Germinal center (tissue), 1 donor: ENCODE data around the gene GRAMD1A.
A peak's percentile ranks its signal among the peaks of the same experiment; 100 is the strongest.
"Not testable (repeated sequence)": the region's sequence is repeated elsewhere in the genome, so short reads cannot be mapped to it uniquely, and the experiment has no call there.

ENCODE experiments used
- DNase-seq: peaks from one replicate; pipeline ENCODE4 v3.0.0; 2012; ENCODE audit warnings: mixed read lengths, low spot score

Gene GRAMD1A

GRCh38 chr19:35038623-35039512 is 38.7 kb downstream of the GRAMD1A start:
- no peak for DNase-seq

DNA sequence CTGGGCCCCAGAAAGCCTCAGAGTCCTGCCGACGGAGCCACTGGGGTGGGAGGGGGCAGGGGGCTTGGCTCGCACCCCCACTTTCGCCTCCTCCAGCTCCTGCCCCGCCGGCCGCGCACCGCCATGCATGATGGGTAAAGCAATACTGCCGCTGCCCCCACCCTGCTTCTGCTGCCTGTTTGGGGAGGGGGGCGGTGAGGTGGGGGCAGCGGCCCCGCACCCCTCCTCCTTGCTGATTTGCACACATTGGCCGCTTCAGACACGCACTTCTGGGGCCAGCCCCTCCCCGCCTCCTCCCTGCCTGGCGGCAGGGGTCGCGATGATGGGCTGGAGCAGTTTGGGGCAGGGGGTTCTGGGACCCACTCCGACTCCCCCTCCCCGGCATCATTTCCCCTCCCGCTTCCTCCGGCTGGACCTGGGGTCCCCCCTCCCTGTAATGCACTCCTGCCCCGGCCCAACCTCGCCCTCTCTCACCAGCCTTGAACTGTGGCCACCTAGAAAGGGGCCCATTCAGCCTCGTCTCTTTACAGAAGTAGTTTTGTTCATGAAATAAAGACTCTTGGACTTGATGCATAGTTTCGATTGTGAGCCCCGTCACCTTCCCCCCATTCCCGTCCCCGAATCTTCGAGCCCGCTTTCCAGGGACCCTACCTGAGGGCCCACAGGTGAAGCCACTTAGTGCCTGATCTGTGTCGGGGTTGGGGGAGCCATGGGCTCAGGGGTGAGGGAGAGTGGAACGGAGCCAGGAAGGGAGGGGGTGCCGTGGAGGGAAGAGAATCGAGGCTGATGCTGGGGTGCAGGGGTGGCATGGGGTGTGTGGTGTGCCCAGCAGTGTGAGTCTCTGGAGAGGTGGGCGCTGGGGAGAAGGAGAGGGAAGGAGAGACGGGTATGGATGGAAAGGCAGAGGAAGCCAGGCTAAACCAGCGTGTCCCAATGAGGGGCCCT is 40.0 kb downstream of the GRAMD1A start:
- no peak for DNase-seq

DNA sequence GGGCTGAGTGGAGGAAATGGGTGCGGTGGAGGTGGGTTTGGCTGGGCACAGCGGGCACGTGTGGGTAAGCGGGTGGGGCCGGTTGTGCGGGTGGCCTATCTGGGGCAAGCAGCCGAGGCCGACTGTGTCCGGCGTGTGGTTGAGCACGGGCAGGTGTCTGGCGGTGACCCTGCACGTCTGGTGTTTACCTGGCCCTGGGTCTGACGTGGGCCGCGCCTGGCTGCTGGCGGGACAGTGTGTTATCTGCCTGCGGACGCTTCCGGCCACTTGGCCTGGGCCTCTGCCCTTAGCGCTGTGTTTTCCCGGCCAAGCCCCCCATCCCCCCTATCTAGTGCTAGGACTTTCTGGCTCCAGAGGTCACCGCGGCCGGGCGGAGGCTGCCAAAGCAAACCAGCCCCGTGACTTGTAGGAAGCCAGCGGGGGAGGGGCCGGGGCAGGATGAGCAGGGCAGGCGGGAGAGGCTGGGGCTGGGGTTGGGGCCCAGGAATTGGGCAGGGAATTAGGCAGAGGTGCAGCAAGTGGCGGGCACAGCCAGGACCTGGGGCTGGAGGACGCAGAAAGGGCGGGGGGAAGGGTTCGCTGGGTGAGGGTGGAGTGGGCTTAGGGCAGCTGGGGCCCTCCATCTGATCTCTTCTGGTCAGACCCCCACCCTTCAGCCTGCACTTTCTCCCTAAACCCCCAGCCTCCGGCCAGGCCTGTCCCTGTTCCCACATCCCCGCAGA is 40.9 kb downstream of the GRAMD1A start:
- no peak for DNase-seq

DNA sequence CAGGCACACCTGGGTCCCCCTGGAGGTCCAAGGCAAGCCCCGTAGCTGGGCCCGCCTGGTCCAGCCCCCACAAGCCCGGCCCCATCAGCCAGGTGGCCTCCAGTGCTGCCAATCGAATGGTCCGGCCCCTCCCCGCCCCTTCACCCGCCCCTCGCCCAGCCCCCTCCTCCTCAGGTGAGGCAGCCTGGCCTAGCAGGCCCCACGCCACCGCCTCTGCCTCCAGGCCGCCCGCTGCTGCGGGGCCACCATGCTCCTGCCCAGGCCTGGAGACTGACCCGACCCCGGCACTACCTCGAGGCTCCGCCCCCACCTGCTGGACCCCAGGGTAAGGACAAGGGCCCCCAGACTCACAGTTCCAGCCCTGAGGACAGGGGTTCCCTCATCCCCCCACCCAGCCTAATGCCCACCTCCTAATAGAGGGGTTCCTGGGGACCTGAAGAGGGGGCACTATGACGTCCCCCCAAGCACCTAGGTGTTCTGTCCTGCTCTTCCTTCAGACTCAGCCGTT is 41.5 kb downstream of the GRAMD1A start, which contains the start of gene HPN:
HPN (plus strand) TSS at position 174 of the 508 bp plus-strand sequence. CDS start 786 bp downstream, outside the sequence.
- no peak for DNase-seq

GRCh38 chr19:35042056-35042730 is 42.1 kb downstream of the GRAMD1A start:
- DNase-seq, result no peak

DNA sequence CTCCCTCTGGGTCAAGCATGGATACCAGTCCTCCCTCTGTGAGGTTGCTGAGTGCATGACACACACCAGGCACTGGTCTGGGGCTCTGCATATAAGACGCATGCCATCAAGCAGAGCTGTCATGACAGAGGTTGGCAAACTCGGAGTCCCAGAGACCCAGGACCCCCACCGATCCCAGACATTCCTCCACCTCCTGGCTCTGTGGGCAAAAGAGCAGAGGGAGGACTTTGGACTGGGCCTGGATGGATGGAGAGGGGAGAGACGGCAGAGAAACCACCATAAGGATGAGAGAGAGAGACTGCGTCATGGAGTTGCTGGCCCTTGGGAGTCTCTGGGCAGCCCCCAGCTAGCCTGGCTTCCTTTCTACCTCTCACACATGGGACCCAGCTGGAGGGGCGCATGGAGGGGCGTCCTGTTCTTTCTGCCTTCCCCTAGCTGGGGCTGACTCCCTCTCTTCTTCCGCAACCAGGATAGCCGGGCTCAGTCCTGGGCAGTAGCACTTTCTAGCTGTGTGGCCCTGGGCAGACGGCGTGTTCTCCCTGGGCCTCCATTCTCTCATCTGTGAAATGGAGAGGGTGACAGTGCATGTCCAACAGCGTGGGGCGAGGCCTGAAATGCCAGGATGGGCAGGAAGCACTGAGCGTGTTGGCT is 43.0 kb downstream of the GRAMD1A start:
- no peak for DNase-seq

- DNase-seq, result no peak
Measured at GRCh38 chr19:35043906-35044305, 43.8 kb downstream of the GRAMD1A start.

GRCh38 chr19:35044317-35045117 is 44.4 kb downstream of the GRAMD1A start:
- DNase-seq, result peak; percentile 74

DNA sequence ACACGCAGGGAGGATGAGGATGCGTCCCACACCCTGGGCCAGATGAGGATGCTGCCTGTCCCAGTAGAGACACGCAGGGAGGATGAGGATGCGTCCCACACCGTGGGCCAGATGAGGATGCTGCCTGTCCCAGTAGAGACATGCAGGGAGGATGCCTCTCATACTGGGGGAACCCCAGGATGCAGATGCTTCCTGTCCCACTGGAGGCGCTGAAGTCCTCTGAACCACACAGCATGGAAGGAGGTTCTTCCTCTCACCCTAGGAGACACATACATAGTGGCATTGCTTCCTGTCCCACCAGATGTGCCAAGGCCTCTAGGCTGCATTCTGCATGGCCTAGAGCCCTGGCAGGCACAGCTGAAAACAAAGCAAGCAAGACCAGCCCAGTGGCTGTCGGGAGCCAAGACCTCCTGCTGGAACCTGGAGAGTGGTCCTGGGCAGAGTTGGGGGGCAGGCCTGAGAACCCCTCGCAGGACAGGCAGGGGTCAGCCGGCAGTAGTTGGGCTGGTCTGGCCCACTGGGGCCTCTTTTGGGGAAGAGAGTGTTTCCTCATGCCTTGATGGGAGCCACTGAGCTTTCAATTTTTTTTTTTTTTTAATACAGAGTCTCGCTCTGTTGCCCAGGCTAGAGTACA is 45.7 kb downstream of the GRAMD1A start:
- peak; percentile 79 for DNase-seq

- no peak for DNase-seq
Measured at GRCh38 chr19:35046461-35046860, 46.3 kb downstream of the GRAMD1A start.

DNA sequence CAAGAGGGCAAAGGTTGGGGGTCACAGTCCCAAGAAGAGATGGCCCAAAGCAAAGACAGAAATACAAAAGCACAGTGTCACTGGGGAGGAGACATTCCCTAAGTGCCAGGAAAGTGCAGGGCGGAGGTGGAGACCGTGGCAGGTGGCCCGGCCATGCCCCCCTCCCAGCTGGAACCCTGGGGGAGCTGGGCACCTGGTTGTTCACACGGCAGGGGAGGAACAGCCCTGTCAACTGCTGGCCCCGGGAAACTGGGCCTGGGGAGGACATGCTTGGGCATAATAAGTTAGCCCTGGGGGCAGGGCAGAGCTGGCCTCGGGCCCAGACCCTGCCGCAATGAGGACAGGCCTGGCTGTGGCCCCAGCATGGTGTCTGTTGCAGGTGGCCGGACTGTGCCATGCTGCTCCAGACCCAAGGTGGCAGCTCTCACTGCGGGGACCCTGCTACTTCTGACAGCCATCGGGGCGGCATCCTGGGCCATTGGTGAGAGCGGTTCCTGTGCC is 48.8 kb downstream of the GRAMD1A start:
- DNase-seq, result no peak

DNA sequence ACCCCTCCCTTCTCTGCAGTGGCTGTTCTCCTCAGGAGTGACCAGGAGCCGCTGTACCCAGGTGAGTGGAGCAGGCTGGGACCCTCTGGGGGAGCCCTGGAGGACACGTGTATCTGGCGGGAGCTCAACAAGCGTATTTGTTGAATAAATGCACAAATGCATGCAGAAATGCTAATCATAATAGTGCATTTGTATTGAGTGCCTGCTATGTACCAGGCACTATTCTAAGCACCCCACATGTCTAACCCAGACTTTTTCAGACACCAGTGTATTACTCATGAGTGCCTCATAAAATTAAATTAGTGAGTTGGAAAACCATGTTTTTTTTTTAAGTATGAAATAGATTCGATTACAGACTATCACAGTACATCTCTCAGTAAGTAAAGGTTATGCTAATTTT is 49.3 kb downstream of the GRAMD1A start:
- no peak for DNase-seq

DNA sequence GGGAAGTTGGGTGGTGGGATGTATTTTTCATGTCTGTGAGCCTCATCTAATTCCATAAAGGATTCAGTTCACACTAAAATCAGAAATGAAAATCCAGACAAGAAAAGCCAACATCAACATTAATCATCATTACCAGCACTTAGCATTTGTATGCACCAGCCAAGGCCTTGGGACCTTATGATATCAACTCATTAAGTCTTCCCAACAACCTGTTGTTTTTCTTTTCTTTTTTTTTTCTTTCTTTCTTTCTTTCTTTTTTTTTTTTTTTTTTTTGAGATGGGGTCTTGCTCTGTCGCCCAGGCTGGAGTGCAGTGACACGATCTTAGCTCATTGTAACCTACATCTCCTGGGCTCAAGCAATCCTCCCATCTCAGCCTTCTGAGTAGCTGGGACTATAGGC is 50.5 kb downstream of the GRAMD1A start:
- not testable (repeated sequence) for DNase-seq

GRCh38 chr19:35051268-35051667 is 51.1 kb downstream of the GRAMD1A start:
- not testable (repeated sequence) for DNase-seq

DNA sequence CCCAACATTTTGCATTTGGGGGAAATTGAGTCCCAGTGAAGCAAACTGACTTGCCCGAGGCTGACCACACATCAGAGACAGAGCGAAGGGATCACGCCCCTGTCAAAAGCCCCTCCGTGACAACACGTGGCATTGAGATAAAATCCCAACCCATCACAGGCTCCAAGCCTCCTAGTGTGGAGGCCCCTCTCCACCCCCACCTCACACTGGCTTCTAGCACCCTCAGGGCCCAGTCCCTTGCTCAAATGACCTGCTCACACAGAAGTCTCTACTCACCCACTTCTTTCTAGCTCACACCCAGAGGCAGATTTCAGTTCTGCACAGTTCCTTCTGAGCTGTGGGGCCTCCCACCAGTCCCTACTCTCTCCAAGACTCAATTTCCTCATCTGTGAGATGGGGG is 51.7 kb downstream of the GRAMD1A start:
- no peak for DNase-seq

GRCh38 chr19:35052599-35053190 is 52.6 kb downstream of the GRAMD1A start:
- no peak for DNase-seq

GRCh38 chr19:35053667-35054293 is 53.7 kb downstream of the GRAMD1A start:
- DNase-seq, result no peak

DNA sequence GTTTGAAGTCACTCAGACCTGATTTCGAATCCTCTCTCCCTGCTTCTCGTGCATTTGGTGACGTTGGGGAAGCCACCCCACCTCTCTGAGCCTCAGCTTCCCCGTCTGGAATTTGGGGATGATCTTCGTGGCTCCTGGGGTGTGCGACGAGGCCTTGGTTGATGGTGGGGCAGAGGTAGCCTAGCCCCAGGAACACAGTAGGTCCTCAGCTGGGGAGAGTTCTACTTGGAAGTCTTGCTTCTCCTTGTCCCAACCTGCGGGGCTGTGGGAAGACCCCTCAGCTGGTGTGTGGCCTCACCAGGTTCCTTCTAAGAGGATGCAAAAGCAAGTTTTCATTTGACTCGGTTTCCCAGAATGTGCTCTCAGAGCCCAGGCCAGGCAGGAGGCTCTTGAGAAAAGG is 54.5 kb downstream of the GRAMD1A start:
- DNase-seq, result no peak
